Endothelial cell of umbilical vein (primary cell): ENCODE results near the gene MAPK1IP1L.

Source experiments
- EZH2 ChIP-seq: IDR thresholded peaks from 2 replicates; pipeline ENCODE4 v1.6.1; 2012; ENCODE audit warnings: borderline replicate concordance, low read depth, mild to moderate bottlenecking, moderate library complexity, low read length, inconsistent platforms; ENCODE audit not compliant: severe bottlenecking
- JUN ChIP-seq: IDR thresholded peaks from 2 replicates; pipeline ENCODE4 v1.6.1; 2011; ENCODE audit warnings: borderline replicate concordance, low read depth; ENCODE audit not compliant: insufficient read length, insufficient read depth
- TF ChIP-seq, protein P1 (sequence below), 2 donors: IDR thresholded peaks; 1 replicate in 1 of 2; 2 replicates in 1 of 2; pipeline ENCODE4 v1.5.1; 2011; ENCODE audit warnings: low read length in 2 of 2, mild to moderate bottlenecking in 2 of 2, moderate library complexity in 2 of 2, control low read depth in 1 of 2, inconsistent platforms in 1 of 2, low read depth in 1 of 2; ENCODE audit not compliant: insufficient read depth in 1 of 2; ENCODE audit errors: extremely low read depth in 1 of 2

DNA sequence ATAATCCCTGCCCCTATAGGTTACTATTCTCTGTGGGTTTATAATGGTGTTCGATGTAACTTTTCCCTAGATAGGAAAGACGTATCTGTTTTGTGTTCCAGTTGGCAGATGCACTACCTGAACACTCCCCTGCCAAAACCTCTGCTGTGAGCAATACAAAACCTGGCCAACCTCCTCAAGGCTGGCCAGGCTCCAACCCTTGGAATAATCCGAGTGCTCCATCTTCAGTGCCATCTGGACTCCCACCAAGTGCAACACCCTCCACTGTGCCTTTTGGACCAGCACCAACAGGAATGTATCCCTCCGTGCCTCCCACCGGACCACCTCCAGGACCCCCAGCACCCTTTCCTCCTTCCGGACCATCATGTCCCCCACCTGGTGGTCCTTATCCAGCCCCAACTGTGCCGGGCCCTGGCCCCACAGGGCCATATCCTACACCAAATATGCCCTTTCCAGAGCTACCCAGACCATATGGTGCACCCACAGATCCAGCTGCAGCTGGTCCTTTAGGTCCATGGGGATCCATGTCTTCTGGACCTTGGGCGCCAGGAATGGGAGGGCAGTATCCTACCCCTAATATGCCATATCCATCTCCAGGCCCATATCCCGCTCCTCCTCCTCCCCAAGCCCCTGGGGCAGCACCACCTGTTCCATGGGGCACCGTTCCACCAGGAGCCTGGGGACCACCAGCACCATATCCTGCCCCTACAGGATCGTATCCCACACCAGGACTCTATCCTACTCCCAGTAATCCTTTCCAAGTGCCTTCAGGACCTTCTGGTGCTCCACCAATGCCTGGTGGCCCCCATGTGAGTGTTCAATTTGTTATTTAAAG is 11.3 kb downstream of the MAPK1IP1L start:
- TF ChIP-seq, protein P1, sequence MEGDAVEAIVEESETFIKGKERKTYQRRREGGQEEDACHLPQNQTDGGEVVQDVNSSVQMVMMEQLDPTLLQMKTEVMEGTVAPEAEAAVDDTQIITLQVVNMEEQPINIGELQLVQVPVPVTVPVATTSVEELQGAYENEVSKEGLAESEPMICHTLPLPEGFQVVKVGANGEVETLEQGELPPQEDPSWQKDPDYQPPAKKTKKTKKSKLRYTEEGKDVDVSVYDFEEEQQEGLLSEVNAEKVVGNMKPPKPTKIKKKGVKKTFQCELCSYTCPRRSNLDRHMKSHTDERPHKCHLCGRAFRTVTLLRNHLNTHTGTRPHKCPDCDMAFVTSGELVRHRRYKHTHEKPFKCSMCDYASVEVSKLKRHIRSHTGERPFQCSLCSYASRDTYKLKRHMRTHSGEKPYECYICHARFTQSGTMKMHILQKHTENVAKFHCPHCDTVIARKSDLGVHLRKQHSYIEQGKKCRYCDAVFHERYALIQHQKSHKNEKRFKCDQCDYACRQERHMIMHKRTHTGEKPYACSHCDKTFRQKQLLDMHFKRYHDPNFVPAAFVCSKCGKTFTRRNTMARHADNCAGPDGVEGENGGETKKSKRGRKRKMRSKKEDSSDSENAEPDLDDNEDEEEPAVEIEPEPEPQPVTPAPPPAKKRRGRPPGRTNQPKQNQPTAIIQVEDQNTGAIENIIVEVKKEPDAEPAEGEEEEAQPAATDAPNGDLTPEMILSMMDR (IDR thresholded peaks at IDR 0.05; ENCODE audit: extremely low read depth in 1 of 2, insufficient read depth in 1 of 2, low read depth in 1 of 2, low read length in 2 of 2): no peak
- TF ChIP-seq EZH2 (no peak), JUN (no peak)
